ENCODE data around the gene MYBPH. TPM values are rescaled to one million over a fixed set of nuclear protein-coding genes. Genes with fewer than 3 reads are reported as not detected.

The MYBPH gene
- total RNA-seq, 2 experiments from 2014 or later, result not detected

DNA sequence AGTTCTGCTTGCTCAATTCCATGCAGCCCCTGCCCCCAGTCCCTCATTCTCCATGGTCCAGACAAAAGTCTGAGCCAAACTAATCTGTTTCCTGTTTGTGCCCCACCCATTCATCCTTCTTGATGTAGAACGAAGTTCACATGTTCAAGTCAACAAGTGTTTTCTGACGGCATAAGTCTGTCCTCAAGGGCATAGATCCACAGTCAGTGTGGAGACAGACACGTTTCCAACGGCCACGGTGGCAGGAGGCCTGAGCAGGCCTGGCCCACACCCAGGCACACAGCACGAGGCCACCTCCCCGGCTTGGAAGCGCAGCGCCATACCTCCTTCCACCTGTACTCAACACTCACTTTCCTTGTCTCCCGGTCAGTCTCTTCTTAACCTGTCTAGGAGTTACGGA is 32.0 kb downstream of the MYBPH start:
- Histone ChIP-seq H3K9me3 (ENCODE audit: low read length) (no peaks in the 10 kb centered on the region), H3K4me3 (ENCODE audit: low read depth, low read length, poor library complexity, severe bottlenecking) (no peak overlapping the region), H3K79me2 (ENCODE audit: insufficient read depth, low read depth, low read length) (no peaks in the 10 kb centered on the region), H4K20me1 (ENCODE audit: insufficient read depth, low read length) (no peaks in the 10 kb centered on the region), H3K4me1 (ENCODE audit: insufficient read depth, low read length, poor library complexity, severe bottlenecking) (no peaks in the 10 kb centered on the region), H3K9me2 (ENCODE audit: insufficient read depth, low read length) (no peaks in the 10 kb centered on the region), H2AFZ (ENCODE audit: low read length) (no peak overlapping the region), H3K27ac (ENCODE audit: low read depth, low read length, poor library complexity, severe bottlenecking) (no peak overlapping the region), H3K4me2 (ENCODE audit: low read length) (no peak overlapping the region), H3K36me3 (ENCODE audit: insufficient read depth, low read length) (no peaks in the 10 kb centered on the region)
- DNase-seq (ENCODE audit: low spot score), result no peak
- intact Hi-C loops (cut with micrococcal nuclease; ENCODE audit: unreplicated experiment), result no loop called here
- ChIA-PET CTCF (ENCODE audit: unreplicated experiment) (no interaction called here), POLR2A (no interaction called here)
- TF ChIP-seq EZH2phosphoT487 (IDR thresholded peaks at IDR 0.05; ENCODE audit: borderline replicate concordance, low read depth, low read length), result no peak
- TF ChIP-seq, protein P1, sequence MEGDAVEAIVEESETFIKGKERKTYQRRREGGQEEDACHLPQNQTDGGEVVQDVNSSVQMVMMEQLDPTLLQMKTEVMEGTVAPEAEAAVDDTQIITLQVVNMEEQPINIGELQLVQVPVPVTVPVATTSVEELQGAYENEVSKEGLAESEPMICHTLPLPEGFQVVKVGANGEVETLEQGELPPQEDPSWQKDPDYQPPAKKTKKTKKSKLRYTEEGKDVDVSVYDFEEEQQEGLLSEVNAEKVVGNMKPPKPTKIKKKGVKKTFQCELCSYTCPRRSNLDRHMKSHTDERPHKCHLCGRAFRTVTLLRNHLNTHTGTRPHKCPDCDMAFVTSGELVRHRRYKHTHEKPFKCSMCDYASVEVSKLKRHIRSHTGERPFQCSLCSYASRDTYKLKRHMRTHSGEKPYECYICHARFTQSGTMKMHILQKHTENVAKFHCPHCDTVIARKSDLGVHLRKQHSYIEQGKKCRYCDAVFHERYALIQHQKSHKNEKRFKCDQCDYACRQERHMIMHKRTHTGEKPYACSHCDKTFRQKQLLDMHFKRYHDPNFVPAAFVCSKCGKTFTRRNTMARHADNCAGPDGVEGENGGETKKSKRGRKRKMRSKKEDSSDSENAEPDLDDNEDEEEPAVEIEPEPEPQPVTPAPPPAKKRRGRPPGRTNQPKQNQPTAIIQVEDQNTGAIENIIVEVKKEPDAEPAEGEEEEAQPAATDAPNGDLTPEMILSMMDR (conservative IDR thresholded peaks at IDR 0.05; ENCODE audit: low read length), result no peak
- BruUV-seq (replicated peaks), result no TSS peak

DNA sequence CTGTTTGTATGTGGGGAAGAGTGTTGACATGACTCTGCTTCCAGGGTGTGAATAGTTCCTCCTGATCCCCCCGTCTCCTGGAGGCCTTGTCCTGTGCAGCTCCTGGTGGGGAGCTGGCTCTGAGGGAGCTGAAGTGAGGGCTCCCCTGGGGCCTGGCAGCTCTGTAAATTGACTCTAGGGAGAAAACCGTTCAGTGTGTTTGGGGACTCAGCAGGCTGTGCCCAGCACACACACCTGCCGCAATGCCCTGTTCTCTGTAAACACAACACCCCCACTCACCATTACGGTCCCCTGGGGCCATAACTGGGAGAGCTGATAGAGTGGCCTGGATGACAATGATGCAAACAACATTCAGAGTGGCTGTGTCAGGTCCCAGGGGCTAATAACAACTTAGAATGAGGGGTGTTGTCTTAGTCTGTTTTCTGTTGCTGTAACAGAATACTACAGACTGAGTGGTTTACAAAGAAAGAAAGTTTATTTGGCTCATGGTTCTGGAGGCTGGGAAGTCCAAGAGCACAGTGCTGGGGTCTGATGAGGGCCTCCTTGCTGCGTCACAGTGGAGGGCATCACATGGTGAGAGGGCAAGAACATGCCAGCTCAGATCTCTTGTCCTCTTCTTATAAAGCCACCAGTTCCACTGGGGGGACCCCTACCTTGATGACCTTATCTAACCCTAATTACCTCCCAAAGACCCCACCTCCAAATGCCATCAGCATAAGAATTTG is 32.8 kb downstream of the MYBPH start:
- Histone ChIP-seq H3K27ac (ENCODE audit: low read depth, low read length, poor library complexity, severe bottlenecking) (no peak overlapping the region), H3K9me3 (ENCODE audit: low read length) (no peaks in the 10 kb centered on the region), H3K4me1 (ENCODE audit: insufficient read depth, low read length, poor library complexity, severe bottlenecking) (no peaks in the 10 kb centered on the region), H4K20me1 (ENCODE audit: insufficient read depth, low read length) (no peaks in the 10 kb centered on the region), H2AFZ (ENCODE audit: low read length) (no peak overlapping the region), H3K4me2 (ENCODE audit: low read length) (no peak overlapping the region), H3K36me3 (ENCODE audit: insufficient read depth, low read length) (no peaks in the 10 kb centered on the region), H3K79me2 (ENCODE audit: insufficient read depth, low read depth, low read length) (no peaks in the 10 kb centered on the region), H3K9me2 (ENCODE audit: insufficient read depth, low read length) (no peaks in the 10 kb centered on the region), H3K4me3 (ENCODE audit: low read depth, low read length, poor library complexity, severe bottlenecking) (no peak overlapping the region)
- no peak for DNase-seq (ENCODE audit: low spot score)
- intact Hi-C loops (cut with micrococcal nuclease; ENCODE audit: unreplicated experiment), result no loop called here
- POLR2A ChIA-PET, result no interaction called here
- TF ChIP-seq, protein P1 (conservative IDR thresholded peaks at IDR 0.05; ENCODE audit: low read length), result no peak
- CTCF ChIA-PET (ENCODE audit: unreplicated experiment), result interaction anchor here (0.6 kb wide), 1 partner anchor 183 kb away, joined by 8 read pairs; no protein-coding TSS in a partner anchor
- no TSS peak for BruUV-seq (replicated peaks)

DNA sequence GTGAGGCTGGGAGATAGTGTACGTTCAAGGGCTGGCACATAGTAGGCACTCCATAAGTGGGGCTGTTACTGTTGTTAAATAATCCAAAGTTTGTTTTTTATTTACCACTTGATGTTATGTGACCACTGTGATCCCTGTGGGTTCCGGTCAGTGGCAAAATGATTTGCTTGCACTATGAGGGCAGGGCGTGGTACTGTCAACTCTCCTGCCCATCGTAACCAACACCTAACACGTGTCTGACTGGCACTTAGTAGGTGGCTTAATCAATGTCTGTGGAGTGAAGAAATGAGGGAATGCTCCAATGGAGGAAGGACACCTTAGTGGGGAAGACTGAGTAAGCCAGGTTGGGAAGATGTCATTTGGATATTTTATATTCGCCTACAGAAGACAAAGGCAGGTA is 33.5 kb downstream of the MYBPH start:
- Histone ChIP-seq H3K27ac (ENCODE audit: low read depth, low read length, poor library complexity, severe bottlenecking) (no peak overlapping the region), H3K9me3 (ENCODE audit: low read length) (no peaks in the 10 kb centered on the region), H3K4me2 (ENCODE audit: low read length) (no peak overlapping the region), H3K4me1 (ENCODE audit: insufficient read depth, low read length, poor library complexity, severe bottlenecking) (no peaks in the 10 kb centered on the region), H3K79me2 (ENCODE audit: insufficient read depth, low read depth, low read length) (no peaks in the 10 kb centered on the region), H4K20me1 (ENCODE audit: insufficient read depth, low read length) (no peaks in the 10 kb centered on the region), H3K36me3 (ENCODE audit: insufficient read depth, low read length) (no peaks in the 10 kb centered on the region), H2AFZ (ENCODE audit: low read length) (no peak overlapping the region), H3K9me2 (ENCODE audit: insufficient read depth, low read length) (no peaks in the 10 kb centered on the region), H3K4me3 (ENCODE audit: low read depth, low read length, poor library complexity, severe bottlenecking) (no peak overlapping the region)
- no TSS peak for BruUV-seq (replicated peaks)
- no peak for DNase-seq (ENCODE audit: low spot score)
- ChIA-PET POLR2A (no interaction called here), CTCF (ENCODE audit: unreplicated experiment) (no interaction called here)
- TF ChIP-seq, protein P1 (conservative IDR thresholded peaks at IDR 0.05; ENCODE audit: low read length), result no peak
- TF ChIP-seq EZH2phosphoT487 (IDR thresholded peaks at IDR 0.05; ENCODE audit: borderline replicate concordance, low read depth, low read length), result no peak
- intact Hi-C loops (cut with micrococcal nuclease; ENCODE audit: unreplicated experiment), result no loop called here
